Trophoblast cell (in vitro differentiated cells and primary cell): ENCODE results near the gene PSMA2.

Source experiments
- DNase-seq, 2 donors: peaks; one replicate each; pipeline ENCODE4 v3.0.0-alpha.2; 2016
- H2AFZ ChIP-seq: 2 replicates; pipeline ENCODE4 v1.6.1; 2013; ENCODE audit warnings: low read length, moderate library complexity, mild to moderate bottlenecking; ENCODE audit not compliant: insufficient read depth, poor library complexity
- H2AK5ac ChIP-seq: 2 replicates; pipeline ENCODE4 v1.6.1; 2013; ENCODE audit warnings: mild to moderate bottlenecking, low read length
- H2BK120ac ChIP-seq: 2 replicates; pipeline ENCODE4 v1.6.1; 2013; ENCODE audit warnings: low read length, mild to moderate bottlenecking, moderate library complexity; ENCODE audit not compliant: insufficient read depth, poor library complexity
- H2BK12ac ChIP-seq: 2 replicates; pipeline ENCODE4 v1.6.1; 2013; ENCODE audit warnings: mild to moderate bottlenecking, low read length, moderate library complexity
- H2BK5ac ChIP-seq: 2 replicates; pipeline ENCODE4 v1.6.1; 2013; ENCODE audit warnings: low read length, low read depth, moderate library complexity, mild to moderate bottlenecking; ENCODE audit not compliant: poor library complexity
- H3K14ac ChIP-seq: 2 replicates; pipeline ENCODE4 v1.6.1; 2013; ENCODE audit warnings: mild to moderate bottlenecking, low read length
- H3K18ac ChIP-seq: 2 replicates; pipeline ENCODE4 v1.6.1; 2013; ENCODE audit warnings: mild to moderate bottlenecking, low read length
- H3K23ac ChIP-seq: 2 replicates; pipeline ENCODE4 v1.6.1; 2013; ENCODE audit warnings: low read length
- H3K27ac ChIP-seq: 2 replicates; pipeline ENCODE4 v1.5.1; 2013; ENCODE audit warnings: low read depth, mild to moderate bottlenecking, inconsistent platforms, low read length, moderate library complexity
- H3K27me3 ChIP-seq: 2 replicates; pipeline ENCODE4 v1.6.1; 2013; ENCODE audit warnings: inconsistent platforms, mild to moderate bottlenecking, low read length, moderate library complexity; ENCODE audit not compliant: insufficient read depth
- H3K36me3 ChIP-seq, 2 experiments: 1 replicate in 1 of 2; 2 replicates in 1 of 2; pipeline ENCODE4 v1.6.1; 2013; ENCODE audit warnings: low read length in 2 of 2, mild to moderate bottlenecking in 2 of 2, moderate library complexity in 1 of 2; ENCODE audit not compliant: insufficient read depth in 2 of 2, control insufficient read depth in 1 of 2
- H3K4ac ChIP-seq: 2 replicates; pipeline ENCODE4 v1.6.1; 2013; ENCODE audit warnings: low read depth, mild to moderate bottlenecking, low read length, moderate library complexity
- H3K4me1 ChIP-seq, 2 experiments: 1 replicate in 1 of 2; 2 replicates in 1 of 2; pipeline ENCODE4 v1.6.1; 2013; ENCODE audit warnings: low read length in 2 of 2, mild to moderate bottlenecking in 2 of 2, moderate library complexity in 1 of 2; ENCODE audit not compliant: insufficient read depth in 2 of 2, control insufficient read depth in 1 of 2
- H3K4me2 ChIP-seq: 2 replicates; pipeline ENCODE4 v1.6.1; 2013; ENCODE audit warnings: inconsistent platforms, mild to moderate bottlenecking, low read length, moderate library complexity
- H3K4me3 ChIP-seq: 2 replicates; pipeline ENCODE4 v1.5.1; 2013; ENCODE audit warnings: mild to moderate bottlenecking, low read depth, low read length, inconsistent platforms
- H3K79me1 ChIP-seq: one replicate; pipeline ENCODE4 v1.6.1; 2013; ENCODE audit warnings: low read length
- H3K79me2 ChIP-seq: 2 replicates; pipeline ENCODE4 v1.6.1; 2013; ENCODE audit warnings: low read length, mild to moderate bottlenecking; ENCODE audit not compliant: control insufficient read depth, insufficient read depth, poor library complexity
- H3K9ac ChIP-seq: 2 replicates; pipeline ENCODE4 v1.6.1; 2013; ENCODE audit warnings: mild to moderate bottlenecking, low read length
- H3K9me3 ChIP-seq: 2 replicates; pipeline ENCODE4 v1.6.1; 2013; ENCODE audit warnings: low read depth, mild to moderate bottlenecking, control low read depth, inconsistent platforms, low read length; ENCODE audit not compliant: insufficient read depth
- H4K12ac ChIP-seq: 2 replicates; pipeline ENCODE4 v1.6.1; 2013; ENCODE audit warnings: low read depth, mild to moderate bottlenecking, low read length, moderate library complexity
- H4K8ac ChIP-seq: 2 replicates; pipeline ENCODE4 v1.6.1; 2013; ENCODE audit warnings: low read depth, mild to moderate bottlenecking, low read length, moderate library complexity
- H4K91ac ChIP-seq: one replicate; pipeline ENCODE4 v1.6.1; 2013; ENCODE audit warnings: low read depth, mild to moderate bottlenecking, low read length, moderate library complexity
- WGBS: extraction: QIAGEN DNeasy Blood & Tissue Kit; methylation state at CpG from one replicate; pipeline ENCODE4 v1.1.7; 2013; ENCODE audit warnings: missing lambda C conversion rate; ENCODE audit not compliant: insufficient read length, insufficient coverage; ENCODE audit errors: extremely low coverage; 5-methylcytosine and 5-hydroxymethylcytosine counted together

PSMA2 gene

GRCh38 chr7:42922017-42922753 lies 9.8 kb downstream of the PSMA2 start:
- DNase-seq = no peak
- Histone ChIP-seq H4K12ac (no peak overlapping the region), H3K14ac (no peak overlapping the region), H3K27me3 (no peaks in the 10 kb centered on the region), H3K36me3 (peaks cover 11 to 18% of the 10 kb centered on the region in 2 experiments), H3K4ac (no peak overlapping the region), H2BK12ac (no peak overlapping the region), H3K4me2 (no peak overlapping the region), H4K8ac (no peak overlapping the region), H4K91ac (no peak overlapping the region), H3K23ac (no peak overlapping the region), H3K79me2 (no peaks in the 10 kb centered on the region), H3K9ac (no peak overlapping the region), H2AK5ac (no peak overlapping the region), H3K79me1 (no peaks in the 10 kb centered on the region), H2BK5ac (no peak overlapping the region), H3K18ac (no peak overlapping the region), H2BK120ac (no peak overlapping the region), H3K4me3 (no peak overlapping the region), H3K9me3 (no peaks in the 10 kb centered on the region), H3K27ac (no peak overlapping the region), H2AFZ (no peak overlapping the region), H3K4me1 (no peaks in the 10 kb centered on the region)
- WGBS = no CpG with 5 or more reads among the region's 3 CpGs

GRCh38 chr7:42915356-42915755 lies 16.6 kb downstream of the PSMA2 start:
- H4K12ac ChIP-seq = no peak overlapping the region
- no peak overlapping the region for H2AK5ac ChIP-seq
- H4K8ac ChIP-seq = no peak overlapping the region
- H3K36me3 ChIP-seq = peaks cover 11 to 19% of the 10 kb centered on the region in 2 experiments
- H3K79me1 ChIP-seq = peaks cover 7% of the 10 kb centered on the region
- H3K27me3 ChIP-seq = no peaks in the 10 kb centered on the region
- no peak overlapping the region for H3K4me3 ChIP-seq
- no CpG with 5 or more reads among the region's 1 CpG for WGBS
- no peak overlapping the region for H2BK5ac ChIP-seq
- peaks cover 0 to 2% of the 10 kb centered on the region in 2 experiments for H3K4me1 ChIP-seq
- H3K23ac ChIP-seq = no peak overlapping the region
- H4K91ac ChIP-seq = no peak overlapping the region
- H2BK120ac ChIP-seq = no peak overlapping the region
- H3K14ac ChIP-seq = no peak overlapping the region
- no peak for DNase-seq
- H3K18ac ChIP-seq = no peak overlapping the region
- no peak overlapping the region for H3K27ac ChIP-seq
- peaks cover 6% of the 10 kb centered on the region for H3K79me2 ChIP-seq
- H3K9ac ChIP-seq = no peak overlapping the region
- H3K9me3 ChIP-seq = no peaks in the 10 kb centered on the region
- no peak overlapping the region for H2AFZ ChIP-seq
- H3K4ac ChIP-seq = no peak overlapping the region
- no peak overlapping the region for H2BK12ac ChIP-seq
- H3K4me2 ChIP-seq = no peak overlapping the region

- no peak overlapping the region for H2AK5ac ChIP-seq
- H4K8ac ChIP-seq = no peak overlapping the region
- no peak overlapping the region for H2BK120ac ChIP-seq
- H3K14ac ChIP-seq = no peak overlapping the region
- no peak overlapping the region for H3K18ac ChIP-seq
- peaks cover 0 to 2% of the 10 kb centered on the region in 2 experiments for H3K4me1 ChIP-seq
- peaks cover 7% of the 10 kb centered on the region for H3K79me1 ChIP-seq
- H3K79me2 ChIP-seq = peaks cover 6% of the 10 kb centered on the region
- H3K4ac ChIP-seq = no peak overlapping the region
- no peaks in the 10 kb centered on the region for H3K9me3 ChIP-seq
- WGBS = no CpG with 5 or more reads among the region's 5 CpGs
- no peak overlapping the region for H3K23ac ChIP-seq
- H4K12ac ChIP-seq = no peak overlapping the region
- no peak overlapping the region for H3K4me3 ChIP-seq
- no peak overlapping the region for H4K91ac ChIP-seq
- H2BK12ac ChIP-seq = no peak overlapping the region
- H2AFZ ChIP-seq = no peak overlapping the region
- H3K27me3 ChIP-seq = no peaks in the 10 kb centered on the region
- no peak overlapping the region for H3K9ac ChIP-seq
- H2BK5ac ChIP-seq = no peak overlapping the region
- H3K36me3 ChIP-seq = peaks cover 11 to 15% of the 10 kb centered on the region in 2 experiments
- no peak overlapping the region for H3K4me2 ChIP-seq
- H3K27ac ChIP-seq = no peak overlapping the region
- peak in 1 of 2 donors; percentile 15 for DNase-seq
These were observed 17.4 kb downstream of the PSMA2 start for GRCh38 chr7:42914421-42915045.

- H3K4ac ChIP-seq = no peak overlapping the region
- H3K4me1 ChIP-seq = peaks cover 0 to 2% of the 10 kb centered on the region in 2 experiments
- no CpG with 5 or more reads among the region's 6 CpGs for WGBS
- no peak overlapping the region for H3K4me3 ChIP-seq
- no peak overlapping the region for H3K14ac ChIP-seq
- no peak overlapping the region for H4K91ac ChIP-seq
- no peak overlapping the region for H2AK5ac ChIP-seq
- H3K23ac ChIP-seq = no peak overlapping the region
- no peak overlapping the region for H3K18ac ChIP-seq
- no peaks in the 10 kb centered on the region for H3K27me3 ChIP-seq
- DNase-seq = no peak
- peaks cover 11 to 15% of the 10 kb centered on the region in 2 experiments for H3K36me3 ChIP-seq
- H3K9ac ChIP-seq = no peak overlapping the region
- no peak overlapping the region for H4K8ac ChIP-seq
- no peak overlapping the region for H4K12ac ChIP-seq
- H3K27ac ChIP-seq = no peak overlapping the region
- H3K4me2 ChIP-seq = no peak overlapping the region
- peaks cover 7% of the 10 kb centered on the region for H3K79me1 ChIP-seq
- no peak overlapping the region for H2AFZ ChIP-seq
- H2BK12ac ChIP-seq = no peak overlapping the region
- no peak overlapping the region for H2BK120ac ChIP-seq
- no peaks in the 10 kb centered on the region for H3K9me3 ChIP-seq
- peaks cover 6% of the 10 kb centered on the region for H3K79me2 ChIP-seq
- no peak overlapping the region for H2BK5ac ChIP-seq
These were observed 18.0 kb downstream of the PSMA2 start for GRCh38 chr7:42914009-42914408.
